Keratinocyte (primary cell): ENCODE data around the gene UGP2. TPM values are rescaled to one million over a fixed set of nuclear protein-coding genes. Genes with fewer than 3 reads are reported as not detected.

ENCODE experiments used
- DNase-seq: peaks from one replicate; pipeline ENCODE4 v3.0.0-alpha.2; 2011; ENCODE audit warnings: low read depth, missing footprints, low spot score
- FAIRE-seq: peaks from 2 replicates; lab custom pipeline; 2011; peaks lifted over from hg19 to GRCh38; lab: Jason Lieb, UNC
- H2AFZ ChIP-seq: 2 replicates; pipeline ENCODE4 v1.6.0; 2012; ENCODE audit warnings: low read length, control low read depth, inconsistent platforms; ENCODE audit not compliant: control insufficient read depth
- H3K27ac ChIP-seq: 2 replicates; pipeline ENCODE4 v1.5.1; 2011; ENCODE audit warnings: low read length; ENCODE audit not compliant: control insufficient read depth, insufficient read depth
- H3K27me3 ChIP-seq: 3 replicates; pipeline ENCODE4 v1.6.0; 2011; ENCODE audit warnings: low read length; ENCODE audit not compliant: control insufficient read depth, insufficient read depth; ENCODE audit errors: extremely low read depth
- H3K36me3 ChIP-seq, 2 experiments: 2 replicates in 1 of 2; 3 replicates in 1 of 2; pipeline ENCODE4 v1.5.1; 2011; ENCODE audit warnings: low read length in 2 of 2, mild to moderate bottlenecking in 1 of 2; ENCODE audit not compliant: control insufficient read depth in 2 of 2, insufficient read depth in 2 of 2; ENCODE audit errors: extremely low read depth in 1 of 2
- H3K4me1 ChIP-seq: 3 replicates; pipeline ENCODE4 v1.5.1; 2011; ENCODE audit warnings: low read length; ENCODE audit not compliant: control insufficient read depth, insufficient read depth; ENCODE audit errors: extremely low read depth
- H3K4me2 ChIP-seq: 3 replicates; pipeline ENCODE4 v1.6.0; 2011; ENCODE audit warnings: low read depth, low read length; ENCODE audit not compliant: control insufficient read depth, insufficient read depth; ENCODE audit errors: extremely low read depth
- H3K4me3 ChIP-seq, 3 experiments: fragments of 200-600 bp in 1 of 3; sonication (generic) in 1 of 3; 2 replicates in 2 of 3; 3 replicates in 1 of 3; pipeline ENCODE4 v1.5.1; 2011 to 2016; ENCODE audit warnings: low read length in 3 of 3, mild to moderate bottlenecking in 3 of 3, control low read depth in 2 of 3, inconsistent platforms in 1 of 3, low read depth in 1 of 3, mixed read lengths in 1 of 3, mixed run types in 1 of 3, moderate library complexity in 1 of 3; ENCODE audit not compliant: control insufficient read depth in 2 of 3, insufficient read depth in 2 of 3; ENCODE audit errors: extremely low read depth in 1 of 3
- H3K79me2 ChIP-seq: 2 replicates; pipeline ENCODE4 v1.6.0; 2012; ENCODE audit warnings: low read length; ENCODE audit not compliant: control insufficient read depth, insufficient read depth
- H3K9ac ChIP-seq: 3 replicates; pipeline ENCODE4 v1.6.0; 2011; ENCODE audit warnings: low read length; ENCODE audit not compliant: control insufficient read depth, insufficient read depth; ENCODE audit errors: extremely low read depth
- H3K9me1 ChIP-seq: 3 replicates; pipeline ENCODE4 v1.6.0; 2011; ENCODE audit warnings: low read length; ENCODE audit not compliant: control insufficient read depth, insufficient read depth; ENCODE audit errors: extremely low read depth
- H3K9me3 ChIP-seq: 2 replicates; pipeline ENCODE4 v1.5.1; 2012; ENCODE audit warnings: low read depth, low read length; ENCODE audit not compliant: control insufficient read depth
- H4K20me1 ChIP-seq: 3 replicates; pipeline ENCODE4 v1.6.0; 2011; ENCODE audit warnings: low read length; ENCODE audit not compliant: control insufficient read depth, insufficient read depth; ENCODE audit errors: extremely low read depth
- EZH2 ChIP-seq: IDR thresholded peaks from one replicate; pipeline ENCODE4 v1.6.1; 2012; ENCODE audit warnings: inconsistent platforms, mild to moderate bottlenecking, low read length, moderate library complexity
- dilution Hi-C: fragments of 300-500 bp; cut with MboI; formaldehyde crosslinking; loops from one replicate; pipeline ENCODE4 v1.7.0; 2020; ENCODE audit warnings: low sequenced_read_pairs; ENCODE audit not compliant: extremely low pct_ligation_motif_present
- polyA plus RNA-seq, 5 experiments: library from polyadenylated mRNA; depleted of rRNA in 3 of 5; stranded (reverse) in 3 of 5; stranded (forward) in 1 of 5; unstranded in 1 of 5; fragments of >200 nt; gene quantifications; 1 replicate in 1 of 5; 2 replicates in 3 of 5; 3 replicates in 1 of 5; pipeline versions ENCODE4 v1.2.1 to v1.2.3, GENCODE V29; 2011 to 2012; ENCODE audit warnings: missing spikeins in 2 of 5, low read depth in 1 of 5, low replicate concordance in 1 of 5
- TF ChIP-seq, protein P1 (sequence below), 3 experiments: IDR thresholded peaks in 1 of 3; conservative IDR thresholded peaks in 1 of 3; optimal IDR thresholded peaks in 1 of 3; 2 replicates in 2 of 3; 3 replicates in 1 of 3; pipeline versions ENCODE3 to v1.5.1; 2011; ENCODE audit warnings: low read length in 3 of 3, mild to moderate bottlenecking in 3 of 3, moderate library complexity in 2 of 3, control low read depth in 1 of 3, inconsistent platforms in 1 of 3; ENCODE audit not compliant: insufficient read depth in 2 of 3; ENCODE audit errors: extremely low read depth in 1 of 3

UGP2 gene
- polyA plus RNA-seq, 1 donor (not counting 4 experiments of a cell fraction or from before 2014, with no cell fraction given): 260 TPM

DNA sequence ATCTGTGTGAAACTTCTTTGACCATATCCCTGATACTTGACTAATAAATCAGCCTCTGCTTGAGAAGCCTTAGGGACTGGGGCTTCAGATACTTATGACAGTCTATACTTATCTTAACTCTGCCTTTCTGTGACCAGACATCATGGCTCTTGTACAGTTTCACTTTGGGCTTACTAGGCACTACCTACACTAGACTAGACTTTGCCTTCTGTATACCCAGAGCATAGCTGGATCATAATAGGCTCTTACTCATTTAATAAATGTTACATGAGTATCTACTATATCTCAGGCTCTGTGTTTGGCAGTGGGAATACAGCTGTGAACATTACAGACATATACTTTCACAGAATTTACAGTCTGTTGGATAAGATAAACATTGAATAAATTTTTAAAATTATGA lies 9.0 kb downstream of the UGP2 start:
- no peak for DNase-seq
- no peak overlapping the region for H3K27ac ChIP-seq
- H3K27me3 ChIP-seq: no peaks in the 10 kb centered on the region
- H3K9me1 ChIP-seq: no peaks in the 10 kb centered on the region
- H3K9me3 ChIP-seq: no peaks in the 10 kb centered on the region
- FAIRE-seq: no peak
- peaks cover 93% of the 10 kb centered on the region for H3K79me2 ChIP-seq
- dilution Hi-C loops: no loop called here
- H4K20me1 ChIP-seq: no peaks in the 10 kb centered on the region
- peaks cover 15% of the 10 kb centered on the region for H3K4me1 ChIP-seq
- H3K36me3 ChIP-seq: peaks cover 0 to 4% of the 10 kb centered on the region in 2 experiments
- H3K4me3 ChIP-seq: no peak overlapping the region
- H2AFZ ChIP-seq: no peak overlapping the region
- no peak overlapping the region for H3K9ac ChIP-seq
- no peak overlapping the region for H3K4me2 ChIP-seq
- TF ChIP-seq EZH2: no peak
- TF ChIP-seq, protein P1, sequence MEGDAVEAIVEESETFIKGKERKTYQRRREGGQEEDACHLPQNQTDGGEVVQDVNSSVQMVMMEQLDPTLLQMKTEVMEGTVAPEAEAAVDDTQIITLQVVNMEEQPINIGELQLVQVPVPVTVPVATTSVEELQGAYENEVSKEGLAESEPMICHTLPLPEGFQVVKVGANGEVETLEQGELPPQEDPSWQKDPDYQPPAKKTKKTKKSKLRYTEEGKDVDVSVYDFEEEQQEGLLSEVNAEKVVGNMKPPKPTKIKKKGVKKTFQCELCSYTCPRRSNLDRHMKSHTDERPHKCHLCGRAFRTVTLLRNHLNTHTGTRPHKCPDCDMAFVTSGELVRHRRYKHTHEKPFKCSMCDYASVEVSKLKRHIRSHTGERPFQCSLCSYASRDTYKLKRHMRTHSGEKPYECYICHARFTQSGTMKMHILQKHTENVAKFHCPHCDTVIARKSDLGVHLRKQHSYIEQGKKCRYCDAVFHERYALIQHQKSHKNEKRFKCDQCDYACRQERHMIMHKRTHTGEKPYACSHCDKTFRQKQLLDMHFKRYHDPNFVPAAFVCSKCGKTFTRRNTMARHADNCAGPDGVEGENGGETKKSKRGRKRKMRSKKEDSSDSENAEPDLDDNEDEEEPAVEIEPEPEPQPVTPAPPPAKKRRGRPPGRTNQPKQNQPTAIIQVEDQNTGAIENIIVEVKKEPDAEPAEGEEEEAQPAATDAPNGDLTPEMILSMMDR (optimal IDR thresholded peaks at IDR 0.05 in 1 of 3, IDR thresholded peaks at IDR 0.05 in 1 of 3, conservative IDR thresholded peaks at IDR 0.05 in 1 of 3; ENCODE audit: extremely low read depth in 1 of 3, insufficient read depth in 2 of 3, low read length in 3 of 3): no peak

DNA sequence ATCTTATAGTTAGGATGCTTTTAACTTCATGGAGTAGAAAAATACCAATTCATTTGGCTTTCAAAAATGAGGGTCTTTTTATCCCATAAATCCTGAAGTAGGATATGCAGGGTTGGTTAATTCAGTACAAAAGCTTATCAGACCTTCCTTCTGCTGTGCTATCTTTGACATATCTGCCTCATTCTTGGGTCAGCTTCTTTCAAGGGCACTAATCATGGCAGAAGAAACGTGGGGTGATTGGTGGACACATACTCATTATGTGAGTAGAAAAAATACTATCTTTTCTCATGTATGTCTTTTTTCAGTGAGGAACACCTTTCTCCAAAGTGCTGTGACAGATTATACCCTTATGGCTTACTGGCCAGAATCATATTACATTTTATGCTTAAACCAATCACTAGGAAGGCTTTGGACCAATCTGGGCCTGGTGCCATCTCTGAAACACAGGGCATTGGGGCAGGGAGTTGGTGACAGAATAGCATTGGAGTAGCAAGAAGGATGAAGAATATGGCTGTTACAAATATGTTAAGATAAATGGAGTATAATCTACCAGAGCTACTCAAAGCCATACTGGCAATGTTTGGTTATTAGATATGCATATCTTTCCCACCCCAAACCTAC lies 10.1 kb downstream of the UGP2 start:
- Histone ChIP-seq H3K9ac (no peak overlapping the region), H3K79me2 (peaks cover 89% of the 10 kb centered on the region), H3K27me3 (no peaks in the 10 kb centered on the region), H3K9me3 (no peaks in the 10 kb centered on the region), H2AFZ (no peak overlapping the region), H3K9me1 (no peaks in the 10 kb centered on the region), H3K36me3 (peaks cover 5 to 8% of the 10 kb centered on the region in 2 experiments), H3K27ac (no peak overlapping the region), H3K4me2 (no peak overlapping the region), H3K4me1 (peaks cover 21% of the 10 kb centered on the region), H3K4me3 (no peak overlapping the region), H4K20me1 (no peaks in the 10 kb centered on the region)
- TF ChIP-seq EZH2: no peak
- TF ChIP-seq, protein P1 (optimal IDR thresholded peaks at IDR 0.05 in 1 of 3, IDR thresholded peaks at IDR 0.05 in 1 of 3, conservative IDR thresholded peaks at IDR 0.05 in 1 of 3; ENCODE audit: extremely low read depth in 1 of 3, insufficient read depth in 2 of 3, low read length in 3 of 3): no peak
- dilution Hi-C loops: no loop called here
- peak; percentile 5 for FAIRE-seq
- DNase-seq: no peak
